SK-N-SH (cell line): ENCODE measurements around the gene WNT9B. TPM values are rescaled to one million over a fixed set of nuclear protein-coding genes. Genes with fewer than 3 reads are reported as not detected.

ENCODE experiments used
- CTCF ChIA-PET: fragments of 300-600, 350-600 bp; formaldehyde crosslinking; extraction: SDS; loops from one replicate; lab custom pipeline; 2021; lab: Yijun Ruan, JAX
- POLR2A ChIA-PET: fragments of 350-600 bp; sonication (Branson Sonifier 250); formaldehyde crosslinking; extraction: SDS; loops from one replicate; lab custom pipeline; 2020; ENCODE audit warnings: antibody characterized with exemption, inconsistent platforms; lab: Yijun Ruan, JAX
- DNase-seq: peaks from one replicate; pipeline ENCODE4 v3.0.0; 2012
- H2AFZ ChIP-seq: fragments of 200-600 bp; sonication (generic); 2 replicates; pipeline ENCODE4 v1.8.1; 2016; ENCODE audit warnings: antibody characterized with exemption, mild to moderate bottlenecking, low read depth
- H3F3A ChIP-seq: fragments of 200-600 bp; sonication (generic); replicated peaks from 2 replicates; pipeline ENCODE3; 2016; ENCODE audit warnings: antibody characterized with exemption, mild to moderate bottlenecking; ENCODE audit not compliant: insufficient read depth
- H3K27ac ChIP-seq, 2 experiments: fragments of 200-500 bp in 1 of 2; fragments of 200-600 bp in 1 of 2; sonication (Bioruptor generic) in 1 of 2; sonication (generic), shearing (Covaris generic) in 1 of 2; 2 replicates each; pipeline versions ENCODE4 v1.5.1 to v1.6.1; 2014 to 2016; ENCODE audit warnings: low read depth in 2 of 2, inconsistent platforms in 1 of 2, low read length in 1 of 2, mild to moderate bottlenecking in 1 of 2, mixed read lengths in 1 of 2
- H3K27me3 ChIP-seq: fragments of 200-600 bp; sonication (generic), shearing (Covaris generic); 2 replicates; pipeline ENCODE4 v1.6.1; 2016; ENCODE audit warnings: mixed run types; ENCODE audit not compliant: insufficient read depth
- H3K36me3 ChIP-seq, 2 experiments: fragments of 200-500 bp in 1 of 2; fragments of 200-600 bp in 1 of 2; sonication (Bioruptor generic) in 1 of 2; sonication (generic) in 1 of 2; replicated peaks in 1 of 2; 2 replicates each; pipeline versions ENCODE3 to v1.5.1; 2014 to 2016; ENCODE audit warnings: low read length in 1 of 2, mild to moderate bottlenecking in 1 of 2; ENCODE audit not compliant: insufficient read depth in 2 of 2, control insufficient read depth in 1 of 2
- H3K4me1 ChIP-seq, 2 experiments: fragments of 200-500 bp in 1 of 2; fragments of 200-600 bp in 1 of 2; sonication (Bioruptor generic) in 1 of 2; sonication (generic), shearing (Covaris generic) in 1 of 2; 2 replicates each; pipeline versions ENCODE4 v1.5.1 to v1.6.1; 2014 to 2016; ENCODE audit warnings: low read depth in 1 of 2, low read length in 1 of 2, mixed run types in 1 of 2; ENCODE audit not compliant: insufficient read depth in 2 of 2, control insufficient read depth in 1 of 2
- H3K4me2 ChIP-seq: fragments of 200-600 bp; sonication (generic), shearing (Covaris generic); 2 replicates; pipeline ENCODE4 v1.6.1; 2017; ENCODE audit warnings: mixed run types
- H3K4me3 ChIP-seq, 2 experiments: fragments of 200-500 bp in 1 of 2; fragments of 200-600 bp in 1 of 2; sonication (Bioruptor generic) in 1 of 2; sonication (generic), shearing (Covaris generic) in 1 of 2; 2 replicates each; pipeline versions ENCODE4 v1.5.1 to v1.8.1; 2014 to 2016; ENCODE audit warnings: low read depth in 2 of 2, inconsistent platforms in 1 of 2, low read length in 1 of 2, mild to moderate bottlenecking in 1 of 2, mixed read lengths in 1 of 2, moderate library complexity in 1 of 2
- H3K79me2 ChIP-seq: fragments of 200-600 bp; sonication (generic); 2 replicates; pipeline ENCODE4 v1.8.1; 2017; ENCODE audit warnings: mild to moderate bottlenecking; ENCODE audit not compliant: insufficient read depth
- H3K9ac ChIP-seq: fragments of 200-600 bp; sonication (generic); 2 replicates; pipeline ENCODE4 v1.6.1; 2017; ENCODE audit warnings: mixed run types
- H3K9me2 ChIP-seq: fragments of 200-600 bp; sonication (generic); 2 replicates; pipeline ENCODE4 v1.6.1; 2017; ENCODE audit warnings: mixed run types
- H3K9me3 ChIP-seq: fragments of 200-600 bp; sonication (generic); 2 replicates; pipeline ENCODE4 v1.6.1; 2017; ENCODE audit warnings: mixed run types, mild to moderate bottlenecking, moderate library complexity
- H4K20me1 ChIP-seq: fragments of 200-600 bp; sonication (generic); 2 replicates; pipeline ENCODE4 v1.6.1; 2017; ENCODE audit warnings: mild to moderate bottlenecking, mixed run types; ENCODE audit not compliant: insufficient read depth
- EZH2phosphoT487 ChIP-seq: fragments of 200-600 bp; sonication (generic); IDR thresholded peaks from 2 replicates; pipeline ENCODE4 v1.6.1; 2017; ENCODE audit warnings: low read depth, mixed run types, mild to moderate bottlenecking, antibody characterized with exemption, moderate library complexity, borderline replicate concordance
- GATA2 ChIP-seq: sonication (generic); formaldehyde crosslinking; IDR thresholded peaks from 2 replicates; pipeline ENCODE4 v1.5.0; 2020; ENCODE audit warnings: mild to moderate bottlenecking, missing genetic modification reagents
- PBX3 ChIP-seq: IDR thresholded peaks from 2 replicates; pipeline ENCODE4; 2012
- REST ChIP-seq: IDR thresholded peaks from 2 replicates; pipeline ENCODE4 v1.6.1; 2012; ENCODE audit warnings: mild to moderate bottlenecking, low read depth, low read length, moderate library complexity
- RFX5 ChIP-seq: IDR thresholded peaks from 2 replicates; pipeline ENCODE4 v1.6.1; 2012; ENCODE audit warnings: mild to moderate bottlenecking, improper control_type of control experiment, low read length
- TAF1 ChIP-seq: IDR thresholded peaks from 2 replicates; pipeline ENCODE4 v1.6.1; 2012; ENCODE audit warnings: low read depth, mild to moderate bottlenecking, low read length, moderate library complexity, borderline replicate concordance
- TCF12 ChIP-seq: IDR thresholded peaks from 2 replicates; pipeline ENCODE4 v1.4.0; 2012
- WGBS: methylation state at CpG from one replicate; pipeline ENCODE4 v1.1.6; 2017; ENCODE audit warnings: low lambda C conversion rate; 5-methylcytosine and 5-hydroxymethylcytosine counted together
- polyA plus RNA-seq, 3 experiments: library from polyadenylated mRNA; depleted of rRNA; stranded (reverse); fragments of >200 nt; gene quantifications; 2 replicates each; pipeline ENCODE4 v1.2.3, GENCODE V29; 2012
- TF ChIP-seq, protein P1 (sequence below): fragments of 150-350 bp; IDR thresholded peaks from 2 replicates; pipeline ENCODE4 v1.6.1; 2016; ENCODE audit warnings: mild to moderate bottlenecking, low read depth, low read length

Gene WNT9B
- polyA plus RNA-seq, 1 of the 3 experiments (the other 2 are of a cell fraction), result not detected

GRCh38 chr17:46883871-46884520 lies 32.6 kb downstream of the WNT9B start:
- no peaks in the 10 kb centered on the region for H3K36me3 ChIP-seq
- H3K27me3 ChIP-seq, result peaks cover 40% of the 10 kb centered on the region; the same call in 1 of the 2 replicates
- WGBS, result 65% methylated on average over 13 of the region's 19 CpGs
- DNase-seq, result no peak
- CTCF ChIA-PET, result interaction anchor here (1.2 to 2.4 kb wide), 3 partner anchors 8 to 57 kb away, joined by 4 to 10 read pairs (median 5); no protein-coding TSS in a partner anchor
- H4K20me1 ChIP-seq, result no peaks in the 10 kb centered on the region
- H3K4me3 ChIP-seq, result no peak overlapping the region
- H3K4me1 ChIP-seq, result no peaks in the 10 kb centered on the region
- no peak overlapping the region for H3K4me2 ChIP-seq
- no peaks in the 10 kb centered on the region for H3K79me2 ChIP-seq
- no peak for TF ChIP-seq EZH2phosphoT487
- TF ChIP-seq TAF1, result no peak
- H3F3A ChIP-seq, result no peaks in the 10 kb centered on the region
- H2AFZ ChIP-seq, result no peak overlapping the region
- H3K9me2 ChIP-seq, result no peaks in the 10 kb centered on the region
- no peaks in the 10 kb centered on the region for H3K9me3 ChIP-seq
- no peak overlapping the region for H3K27ac ChIP-seq
- H3K9ac ChIP-seq, result no peak overlapping the region
- POLR2A ChIA-PET, result interaction anchor here (0.7 kb wide), 1 partner anchor 13 kb away, joined by 3 read pairs; no protein-coding TSS in a partner anchor

DNA sequence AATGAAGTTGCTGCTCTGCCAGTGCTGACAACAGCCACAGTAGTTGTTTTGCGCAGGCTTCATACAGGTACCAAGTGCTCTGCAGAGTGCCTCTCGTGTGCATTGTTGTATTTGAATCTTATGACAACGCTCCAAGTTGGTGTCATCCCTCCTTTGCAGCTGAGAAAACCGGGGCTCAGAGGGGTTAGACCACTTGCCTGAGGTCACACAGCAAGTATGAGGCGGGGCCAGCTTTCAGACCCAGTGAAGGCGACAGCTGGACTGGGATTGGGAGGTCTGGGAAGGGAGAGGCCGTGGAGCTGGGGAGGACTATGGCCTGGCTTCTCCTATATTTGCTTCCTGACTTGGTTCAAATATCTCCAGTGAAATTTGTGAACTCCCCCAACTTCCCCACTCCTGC lies 33.2 kb downstream of the WNT9B start:
- no peak for DNase-seq
- ChIA-PET CTCF (interaction anchor here (1.2 to 1.7 kb wide), 2 partner anchors 8 to 57 kb away, joined by 4 to 5 read pairs; no protein-coding TSS in a partner anchor), POLR2A (interaction anchor here (0.7 kb wide), 1 partner anchor 12 kb away, joined by 3 read pairs; no protein-coding TSS in a partner anchor)
- Histone ChIP-seq H3K9me2 (no peaks in the 10 kb centered on the region), H3F3A (no peaks in the 10 kb centered on the region), H3K79me2 (no peaks in the 10 kb centered on the region), H3K4me2 (no peak overlapping the region), H2AFZ (no peak overlapping the region), H4K20me1 (no peaks in the 10 kb centered on the region), H3K27me3 (peaks cover 35% of the 10 kb centered on the region; the same call in 1 of the 2 replicates), H3K4me1 (no peaks in the 10 kb centered on the region), H3K36me3 (no peaks in the 10 kb centered on the region), H3K27ac (no peak overlapping the region), H3K9me3 (no peaks in the 10 kb centered on the region), H3K9ac (no peak overlapping the region), H3K4me3 (no peak overlapping the region)
- WGBS, result 42% methylated on average over 7 of the region's 7 CpGs
- no peak for TF ChIP-seq GATA2
- TF ChIP-seq, protein P1, sequence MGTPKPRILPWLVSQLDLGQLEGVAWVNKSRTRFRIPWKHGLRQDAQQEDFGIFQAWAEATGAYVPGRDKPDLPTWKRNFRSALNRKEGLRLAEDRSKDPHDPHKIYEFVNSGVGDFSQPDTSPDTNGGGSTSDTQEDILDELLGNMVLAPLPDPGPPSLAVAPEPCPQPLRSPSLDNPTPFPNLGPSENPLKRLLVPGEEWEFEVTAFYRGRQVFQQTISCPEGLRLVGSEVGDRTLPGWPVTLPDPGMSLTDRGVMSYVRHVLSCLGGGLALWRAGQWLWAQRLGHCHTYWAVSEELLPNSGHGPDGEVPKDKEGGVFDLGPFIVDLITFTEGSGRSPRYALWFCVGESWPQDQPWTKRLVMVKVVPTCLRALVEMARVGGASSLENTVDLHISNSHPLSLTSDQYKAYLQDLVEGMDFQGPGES, result no peak
- TF ChIP-seq, all 33 proteins: peak for 0

- no peaks in the 10 kb centered on the region for H3F3A ChIP-seq
- no peak overlapping the region for H3K4me3 ChIP-seq
- H3K9me3 ChIP-seq, result no peaks in the 10 kb centered on the region
- H2AFZ ChIP-seq, result no peak overlapping the region
- TF ChIP-seq RFX5 (no peak), PBX3 (no peak), REST (no peak), TCF12 (no peak)
- TF ChIP-seq, protein P1, result no peak
- ChIA-PET POLR2A (no interaction called here), CTCF (interaction anchor here (0.8 to 1.7 kb wide), 6 partner anchors 9 to 56 kb away, joined by 3 to 5 read pairs (median 3); no protein-coding TSS in a partner anchor)
- no peaks in the 10 kb centered on the region for H3K9me2 ChIP-seq
- no peak overlapping the region for H3K9ac ChIP-seq
- no peak for DNase-seq
- H3K27me3 ChIP-seq, result peaks cover 26% of the 10 kb centered on the region; the same call in 1 of the 2 replicates
- H3K79me2 ChIP-seq, result no peaks in the 10 kb centered on the region
- WGBS, result 70% methylated on average over 10 of the region's 10 CpGs
- H3K27ac ChIP-seq, result no peak overlapping the region
- no peaks in the 10 kb centered on the region for H3K4me1 ChIP-seq
- H4K20me1 ChIP-seq, result no peaks in the 10 kb centered on the region
- H3K4me2 ChIP-seq, result no peak overlapping the region
- H3K36me3 ChIP-seq, result no peaks in the 10 kb centered on the region
These were observed 34.3 kb downstream of the WNT9B start for GRCh38 chr17:46885415-46886309.
